Stimulated activated CD4-positive, alpha-beta T cell treated with anti-CD3 and anti-CD28 coated beads, Interleukin-4, amount 100 ng/mL, for 1 hour (primary cell): ENCODE data around the gene MAEA.
"Not testable (repeated sequence)": the region's sequence is repeated elsewhere in the genome, so short reads cannot be mapped to it uniquely, and the experiment has no call there.

Experiments used
- DNase-seq: peaks from one replicate; pipeline ENCODE4 v3.0.0-alpha.2; 2020

Gene MAEA

DNA sequence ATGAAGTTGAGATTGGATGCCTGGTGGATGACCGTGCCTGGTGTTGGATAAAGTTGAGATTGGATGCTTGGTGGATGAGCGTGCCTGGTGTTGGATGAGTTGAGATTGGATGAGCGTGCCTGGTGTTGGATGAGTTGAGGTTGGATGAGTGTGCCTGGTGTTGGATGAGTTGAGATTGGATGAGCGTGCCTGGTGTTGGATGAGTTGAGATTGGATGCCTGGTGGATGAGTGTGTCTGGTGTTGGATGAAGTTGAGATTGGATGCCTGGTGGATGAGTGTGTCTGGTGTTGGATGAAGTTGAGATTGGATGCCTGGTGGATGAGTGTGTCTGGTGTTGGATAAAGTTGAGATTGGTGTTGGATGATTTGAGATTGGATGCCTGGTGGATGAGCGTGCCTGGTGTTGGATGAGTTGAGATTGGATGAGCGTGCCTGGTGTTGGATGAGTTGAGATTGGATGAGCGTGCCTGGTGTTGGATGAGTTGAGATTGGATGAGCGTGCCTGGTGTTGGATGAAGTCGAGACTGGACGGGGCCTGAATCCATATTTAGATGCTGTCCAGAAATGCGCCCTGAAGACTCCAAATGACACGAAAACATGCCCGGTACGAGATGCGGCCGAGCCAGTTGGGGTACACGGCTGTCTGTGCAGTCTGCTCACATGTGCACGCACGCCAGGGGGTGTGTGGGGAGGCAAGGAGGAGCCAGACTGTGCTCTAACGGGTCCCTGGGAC lies 34.9 kb downstream of the MAEA start:
- not testable (repeated sequence) for DNase-seq

GRCh38 chr4:1325176-1325480 lies 35.4 kb downstream of the MAEA start:
- no peak for DNase-seq

DNA sequence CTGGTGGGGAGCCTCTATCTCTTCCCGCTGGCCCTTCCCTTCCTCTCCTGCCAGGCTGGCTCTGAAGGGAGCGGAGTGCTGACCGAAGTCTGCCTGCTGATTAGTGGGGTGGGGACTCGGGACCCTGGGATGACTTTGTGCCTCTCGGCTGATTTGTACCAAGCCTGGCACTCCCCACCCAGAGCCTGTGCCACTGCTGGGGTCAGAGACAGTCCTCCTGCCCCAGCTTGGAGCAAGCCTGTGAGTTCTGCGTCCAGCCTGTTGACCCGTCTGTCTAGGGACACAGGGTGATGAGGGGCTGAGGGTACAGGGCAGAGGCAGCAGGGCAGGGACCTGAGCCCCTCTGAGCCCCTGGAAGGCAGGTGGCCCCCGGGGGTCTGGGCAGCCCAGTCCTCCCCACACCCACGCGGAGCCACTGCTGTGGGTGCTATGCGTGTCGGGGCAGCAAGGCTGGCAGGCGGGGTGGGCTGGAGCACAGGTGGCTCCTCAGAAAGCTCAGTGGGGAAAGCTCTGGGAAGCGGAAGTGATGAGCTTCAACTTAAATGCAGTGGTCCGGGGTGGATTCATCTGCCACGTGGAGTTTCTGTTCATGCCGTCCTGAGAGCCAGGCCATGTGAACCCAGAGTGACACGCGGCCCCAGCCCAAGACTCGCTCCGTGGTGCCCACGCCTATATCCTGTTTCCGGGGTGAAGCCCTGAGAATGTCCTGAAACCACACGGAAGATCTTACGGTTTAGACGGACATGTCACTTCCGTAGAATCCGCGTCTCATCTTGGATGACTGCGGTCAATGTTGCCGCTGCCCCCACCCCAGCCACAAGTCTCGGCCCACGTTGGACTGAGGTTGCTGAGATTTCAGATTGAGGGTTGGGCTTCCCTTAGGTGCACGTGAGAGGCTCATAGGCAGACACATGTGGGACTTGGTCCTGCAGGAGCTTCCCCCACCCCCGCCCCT lies 36.3 kb downstream of the MAEA start:
- no peak for DNase-seq

DNA sequence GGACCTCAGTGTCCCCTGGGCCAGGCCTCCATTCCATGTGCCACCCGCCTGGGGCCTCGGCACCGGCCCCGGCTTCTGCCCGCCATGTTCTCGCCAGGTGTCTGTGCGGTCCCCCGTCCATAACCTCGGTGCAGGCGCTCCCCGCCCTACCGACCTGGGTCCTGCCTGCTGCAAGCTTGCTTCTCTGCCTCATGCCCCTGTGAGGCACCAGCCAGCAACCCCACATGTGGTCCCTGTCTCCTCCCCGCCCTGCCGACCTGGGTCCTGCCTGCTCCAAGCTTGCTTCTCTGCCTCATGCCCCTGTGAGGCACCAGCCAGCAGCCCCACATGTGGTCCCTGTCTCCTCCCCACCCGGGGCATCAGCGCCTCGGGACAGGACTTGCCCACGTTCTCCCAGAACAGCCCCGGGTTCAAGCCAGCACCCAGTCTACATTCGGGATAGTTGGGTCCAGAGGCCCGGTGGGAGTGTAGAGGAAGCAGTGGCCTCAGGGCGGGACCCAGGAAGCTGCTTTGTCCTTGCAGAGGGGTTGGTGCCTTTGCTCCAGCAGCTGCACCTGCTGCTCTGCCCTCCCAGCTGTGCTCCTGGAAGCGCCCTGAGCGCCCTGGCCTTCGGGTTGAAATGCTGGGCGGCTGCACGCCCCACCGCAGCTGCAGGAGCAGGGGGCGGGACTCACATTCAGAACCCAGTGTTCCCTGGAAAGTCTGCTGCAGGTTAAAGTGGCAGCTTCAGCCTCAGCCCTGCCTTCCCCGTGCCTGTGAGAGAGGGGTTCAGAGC lies 37.2 kb downstream of the MAEA start:
- DNase-seq, result no peak

DNA sequence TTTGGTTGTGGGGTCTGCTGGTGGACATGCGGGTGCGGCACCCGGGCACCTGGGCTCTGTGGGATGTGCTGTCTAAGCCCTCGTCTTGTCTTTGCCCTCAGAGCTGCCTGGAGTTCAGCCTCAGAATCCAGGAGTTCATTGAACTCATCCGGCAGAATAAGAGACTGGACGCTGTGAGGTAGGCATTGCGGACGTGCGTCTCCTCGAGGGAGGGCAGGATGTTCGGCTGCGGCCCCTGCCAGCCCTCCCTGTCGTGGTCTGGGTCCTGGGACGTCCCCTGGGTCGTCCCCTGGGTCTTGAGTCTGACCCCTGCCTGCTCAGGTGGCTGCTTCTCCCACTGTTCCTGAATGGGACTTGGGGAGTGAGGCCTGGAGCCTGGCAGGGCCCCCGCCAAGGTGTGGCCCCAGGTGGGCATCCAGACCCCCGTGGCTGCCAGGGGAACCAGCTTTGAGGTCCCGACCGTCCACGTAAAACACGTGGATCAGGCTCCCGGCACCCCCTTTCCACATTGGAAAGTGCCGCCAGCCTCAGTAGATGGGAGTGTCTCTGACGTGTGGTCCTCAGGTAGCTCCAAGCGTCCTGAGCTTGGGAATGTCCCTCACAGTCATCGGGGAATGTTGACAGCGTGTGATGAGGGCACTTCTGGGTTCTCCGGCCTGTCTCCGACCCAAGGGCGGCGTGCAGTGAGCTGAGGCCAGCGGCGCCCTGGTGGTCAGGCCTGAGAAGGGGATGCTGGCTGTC lies 38.0 kb downstream of the MAEA start:
- DNase-seq, result no peak

GRCh38 chr4:1328267-1329155 lies 38.8 kb downstream of the MAEA start:
- DNase-seq, result no peak

GRCh38 chr4:1329408-1330371 lies 40.0 kb downstream of the MAEA start:
- no peak for DNase-seq

- DNase-seq, result peak; percentile 41
These were observed 41.3 kb downstream of the MAEA start for GRCh38 chr4:1330761-1331590.

DNA sequence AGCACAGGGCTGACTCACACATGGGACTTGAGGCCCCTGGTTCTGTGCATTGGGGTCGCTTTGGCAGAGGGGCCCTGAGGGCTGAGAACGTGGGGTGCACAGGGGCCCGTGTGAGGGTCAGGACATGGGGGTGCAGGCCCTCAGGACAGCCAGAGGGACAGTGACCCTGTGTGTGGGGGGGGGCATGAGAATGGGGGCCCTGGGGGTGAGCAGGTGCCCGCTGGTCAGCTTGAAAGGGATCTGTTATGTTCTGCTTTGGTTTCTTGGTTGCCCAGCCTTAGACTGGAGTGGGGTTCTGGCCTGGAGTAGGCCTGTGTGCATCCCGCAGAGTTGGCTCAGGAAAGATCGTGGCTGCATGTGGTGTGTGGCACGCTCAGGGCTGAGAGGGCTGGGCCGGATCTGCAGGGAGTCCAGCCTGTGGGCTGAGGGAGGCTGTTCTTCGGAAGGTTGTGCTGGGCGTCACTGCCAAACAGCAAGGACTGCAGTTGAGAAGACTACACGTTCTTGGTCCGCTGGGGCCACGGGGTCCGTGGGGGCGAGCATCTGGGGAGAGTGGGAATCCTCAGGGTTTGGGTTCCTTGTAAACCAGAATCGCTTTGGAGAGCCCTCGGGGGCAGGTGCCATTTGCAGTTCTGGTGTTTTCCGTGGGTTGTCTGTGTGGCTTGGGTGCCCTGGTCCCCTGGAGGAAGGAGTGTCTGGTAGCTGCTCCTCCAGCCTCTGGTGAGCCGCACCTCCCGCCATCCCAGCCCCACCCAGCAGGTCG lies 42.1 kb downstream of the MAEA start:
- no peak for DNase-seq

- DNase-seq, result no peak
These were observed 43.0 kb downstream of the MAEA start for GRCh38 chr4:1332686-1333085.

- no peak for DNase-seq
These were observed 43.6 kb downstream of the MAEA start for GRCh38 chr4:1333256-1333655.

DNA sequence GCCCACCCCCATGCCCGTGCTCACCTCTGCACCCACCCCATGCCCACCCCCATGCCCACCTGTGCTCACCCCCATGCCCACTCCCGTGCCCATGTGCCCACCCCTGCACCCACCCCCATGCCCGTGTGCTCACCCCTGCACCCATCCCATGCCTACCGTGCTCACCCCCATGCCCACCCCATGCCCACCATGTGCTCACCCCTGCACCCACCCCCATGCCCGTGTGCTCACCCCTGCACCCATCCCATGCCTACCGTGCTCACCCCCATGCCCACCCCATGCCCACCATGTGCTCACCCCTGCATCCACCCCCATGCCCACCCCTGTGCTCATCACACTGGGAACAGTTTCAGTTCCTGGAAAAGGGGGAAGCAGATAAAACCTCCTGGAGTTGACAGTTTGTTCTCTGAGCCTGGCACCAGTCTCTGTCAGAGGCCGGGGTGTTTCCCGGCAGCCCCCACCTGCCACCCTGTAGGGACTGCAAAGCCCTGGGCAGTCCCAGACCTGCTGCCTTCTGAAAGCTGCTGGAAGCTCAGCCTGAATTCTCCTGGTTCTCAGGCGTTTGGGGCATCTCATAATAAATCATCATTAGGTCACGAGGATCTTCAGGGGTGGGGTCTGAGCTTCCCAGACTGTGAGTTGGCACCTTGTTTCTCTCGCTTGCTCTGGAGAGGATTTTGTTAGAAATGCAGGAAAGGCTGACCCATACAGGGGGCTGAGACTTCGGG lies 44.3 kb downstream of the MAEA start:
- DNase-seq, result not testable (repeated sequence)

GRCh38 chr4:1334579-1334895 lies 44.8 kb downstream of the MAEA start:
- no peak for DNase-seq

DNA sequence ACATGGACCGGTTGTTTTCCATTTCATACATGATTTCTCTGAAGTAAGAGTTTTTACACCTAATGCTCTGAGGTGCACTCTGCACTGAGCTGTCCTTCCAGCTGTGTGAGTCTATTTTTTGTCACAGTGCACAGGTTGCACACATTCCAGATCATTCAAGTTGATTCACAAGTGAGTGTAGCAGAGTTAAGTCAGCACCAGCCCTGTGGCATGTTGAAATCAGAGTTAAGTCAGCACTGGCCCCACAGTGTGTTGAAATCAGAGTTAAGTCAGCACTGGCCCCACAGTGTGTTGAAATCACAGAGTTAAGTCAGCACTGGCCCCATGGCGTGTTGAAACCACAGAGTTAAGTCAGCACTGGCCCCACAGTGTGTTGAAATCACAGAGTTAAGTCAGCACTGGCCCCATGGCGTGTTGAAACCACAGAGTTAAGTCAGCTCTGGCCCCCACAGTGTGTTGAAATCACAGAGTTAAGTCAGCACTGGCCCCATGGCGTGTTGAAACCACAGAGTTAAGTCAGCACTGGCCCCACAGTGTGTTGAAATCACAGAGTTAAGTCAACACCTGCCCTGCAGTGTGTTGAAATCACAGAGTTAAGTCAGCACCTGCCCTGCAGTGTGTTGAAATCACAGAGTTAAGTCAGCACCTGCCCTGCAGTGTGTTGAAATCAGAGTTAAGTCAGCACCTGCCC lies 45.6 kb downstream of the MAEA start:
- DNase-seq, result not testable (repeated sequence)

GRCh38 chr4:1336088-1336491 lies 46.4 kb downstream of the MAEA start:
- DNase-seq, result no peak

GRCh38 chr4:1337376-1337831 lies 47.7 kb downstream of the MAEA start:
- peak; percentile 55 for DNase-seq
